ENCODE measurements around the gene IQCN. TPM values are rescaled to one million over a fixed set of nuclear protein-coding genes. Genes with fewer than 3 reads are reported as not detected.

The IQCN gene
- total RNA-seq, 2 donors from 2014 or later, result 4.1 to 19.5 TPM

DNA sequence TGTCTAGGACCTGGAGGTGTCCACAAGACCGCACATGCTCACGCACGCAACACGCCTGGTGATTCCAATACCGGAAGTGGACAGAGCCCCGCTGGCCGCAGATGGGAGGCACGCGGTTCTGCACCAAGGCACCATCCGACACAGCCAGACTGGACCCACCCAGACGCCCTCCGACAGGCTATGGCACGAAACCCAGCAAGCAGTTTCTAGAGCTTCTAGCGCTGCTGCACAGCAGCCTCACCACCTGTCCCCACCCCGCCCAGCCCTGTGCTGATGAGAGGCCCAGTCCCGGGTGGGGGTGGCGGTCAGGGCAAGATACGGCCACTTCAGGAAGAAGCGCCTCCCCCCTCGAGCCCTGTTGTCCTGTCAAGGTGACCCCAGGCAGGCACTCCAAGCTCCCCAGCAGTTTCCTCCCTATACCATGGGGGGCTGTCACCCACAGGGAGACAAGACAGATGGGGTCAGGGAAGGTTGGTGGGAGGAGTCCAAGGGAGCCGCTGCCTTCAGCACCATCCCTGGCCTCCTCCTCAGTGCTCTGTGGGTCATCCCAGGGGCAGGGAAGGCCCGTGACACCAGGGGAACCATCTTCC lies 37.3 kb upstream of the IQCN start:
- 96% methylated on average over 22 of the region's 22 CpGs for WGBS
- intact Hi-C loops (cut with DNase I), result no loop called here
- DNase-seq (ENCODE audit: low spot score), result no peak
- no peaks in the 10 kb centered on the region for H3K4me1 ChIP-seq (replicated peaks)
- no peak overlapping the region for H3K27ac ChIP-seq
- no peaks in the 10 kb centered on the region for H3K9me3 ChIP-seq
- H3K27me3 ChIP-seq (replicated peaks; ENCODE audit: insufficient read depth), result no peaks in the 10 kb centered on the region
- no peak for TF ChIP-seq POLR2A (IDR thresholded peaks at IDR 0.05)
- TF ChIP-seq, protein P1, sequence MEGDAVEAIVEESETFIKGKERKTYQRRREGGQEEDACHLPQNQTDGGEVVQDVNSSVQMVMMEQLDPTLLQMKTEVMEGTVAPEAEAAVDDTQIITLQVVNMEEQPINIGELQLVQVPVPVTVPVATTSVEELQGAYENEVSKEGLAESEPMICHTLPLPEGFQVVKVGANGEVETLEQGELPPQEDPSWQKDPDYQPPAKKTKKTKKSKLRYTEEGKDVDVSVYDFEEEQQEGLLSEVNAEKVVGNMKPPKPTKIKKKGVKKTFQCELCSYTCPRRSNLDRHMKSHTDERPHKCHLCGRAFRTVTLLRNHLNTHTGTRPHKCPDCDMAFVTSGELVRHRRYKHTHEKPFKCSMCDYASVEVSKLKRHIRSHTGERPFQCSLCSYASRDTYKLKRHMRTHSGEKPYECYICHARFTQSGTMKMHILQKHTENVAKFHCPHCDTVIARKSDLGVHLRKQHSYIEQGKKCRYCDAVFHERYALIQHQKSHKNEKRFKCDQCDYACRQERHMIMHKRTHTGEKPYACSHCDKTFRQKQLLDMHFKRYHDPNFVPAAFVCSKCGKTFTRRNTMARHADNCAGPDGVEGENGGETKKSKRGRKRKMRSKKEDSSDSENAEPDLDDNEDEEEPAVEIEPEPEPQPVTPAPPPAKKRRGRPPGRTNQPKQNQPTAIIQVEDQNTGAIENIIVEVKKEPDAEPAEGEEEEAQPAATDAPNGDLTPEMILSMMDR (IDR thresholded peaks at IDR 0.05), result no peak
- no peak for TF ChIP-seq POLR2AphosphoS5 (IDR thresholded peaks at IDR 0.05)
- no peak overlapping the region for H3K4me3 ChIP-seq
- H3K36me3 ChIP-seq, result peaks cover 0 to 18% of the 10 kb centered on the region in 2 donors

DNA sequence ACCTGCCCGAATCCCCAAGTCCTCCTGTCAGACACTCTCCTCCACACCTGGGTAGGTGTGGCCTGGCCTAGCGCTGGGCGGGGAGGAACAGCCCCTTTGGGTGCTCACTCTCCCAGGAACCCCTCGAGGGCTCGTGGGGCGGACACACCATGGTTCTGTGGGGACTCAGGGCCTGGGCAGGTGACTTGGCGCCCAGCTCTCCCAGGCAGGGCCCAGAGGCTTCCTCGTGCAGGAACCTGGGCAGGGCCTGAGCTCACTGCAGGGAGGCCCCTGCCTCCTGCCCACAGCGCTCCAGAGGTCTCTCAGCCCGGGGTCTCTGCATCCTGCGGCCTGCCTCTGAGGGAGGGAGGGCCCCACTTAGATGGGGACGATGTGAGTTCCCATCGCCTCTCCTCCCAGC lies 36.7 kb upstream of the IQCN start:
- WGBS, result 81% methylated on average over 11 of the region's 13 CpGs
- Histone ChIP-seq H3K4me1 (replicated peaks) (no peaks in the 10 kb centered on the region), H3K27me3 (replicated peaks; ENCODE audit: insufficient read depth) (no peaks in the 10 kb centered on the region), H3K27ac (no peak overlapping the region), H3K9me3 (no peaks in the 10 kb centered on the region), H3K4me3 (no peak overlapping the region), H3K36me3 (peaks cover 0 to 18% of the 10 kb centered on the region in 2 donors)
- TF ChIP-seq POLR2A (IDR thresholded peaks at IDR 0.05) (no peak), POLR2AphosphoS5 (IDR thresholded peaks at IDR 0.05) (no peak)
- TF ChIP-seq, protein P1 (IDR thresholded peaks at IDR 0.05), result no peak
- intact Hi-C loops (cut with DNase I), result no loop called here
- no peak for DNase-seq (ENCODE audit: low spot score)

DNA sequence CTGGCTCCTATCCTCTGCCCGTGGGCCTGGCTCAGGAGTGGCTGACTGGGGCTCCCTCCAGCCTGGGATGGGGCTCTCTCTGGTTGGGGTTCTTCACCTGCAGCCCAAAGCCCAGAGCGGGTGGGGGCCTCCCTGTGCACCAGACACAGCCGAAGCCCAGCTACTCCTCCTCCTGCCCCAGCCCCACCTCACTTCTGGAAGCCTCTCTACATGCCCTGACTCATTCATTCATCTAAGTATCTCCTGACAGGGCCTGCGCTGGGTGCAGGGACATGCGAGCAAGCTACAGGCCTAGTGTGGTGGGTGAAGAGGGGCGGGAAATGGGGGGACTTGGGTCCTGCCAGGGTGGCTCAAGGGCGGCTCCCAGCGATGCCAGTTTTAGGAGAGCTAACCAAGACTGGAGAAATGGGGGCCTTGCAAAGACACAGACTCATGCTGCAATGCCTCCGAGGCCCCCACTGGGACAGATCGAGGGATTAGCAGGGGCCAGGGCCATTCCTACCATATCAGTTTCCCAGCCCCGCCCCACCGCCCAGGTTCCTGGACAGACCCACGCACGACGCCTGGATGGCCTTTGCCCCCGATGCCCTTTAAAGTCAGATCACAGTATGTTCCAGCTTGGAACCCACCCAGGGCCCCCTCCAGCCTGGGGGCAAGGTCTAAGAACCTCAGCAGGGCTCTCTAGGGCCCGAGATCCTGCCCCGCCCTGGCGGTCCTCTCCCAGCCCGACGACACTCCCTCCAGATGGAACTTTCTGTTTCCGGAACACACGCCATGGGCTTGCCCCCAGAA lies 36.1 kb upstream of the IQCN start:
- WGBS, result 86% methylated on average over 22 of the region's 23 CpGs
- no peak for TF ChIP-seq POLR2A (IDR thresholded peaks at IDR 0.05)
- no peak for TF ChIP-seq POLR2AphosphoS5 (IDR thresholded peaks at IDR 0.05)
- TF ChIP-seq, protein P1 (IDR thresholded peaks at IDR 0.05), result no peak
- no peak for DNase-seq (ENCODE audit: low spot score)
- no peak overlapping the region for H3K27ac ChIP-seq
- no peaks in the 10 kb centered on the region for H3K9me3 ChIP-seq
- H3K36me3 ChIP-seq, result peaks cover 0 to 18% of the 10 kb centered on the region in 2 donors
- H3K27me3 ChIP-seq (replicated peaks; ENCODE audit: insufficient read depth), result no peaks in the 10 kb centered on the region
- no peaks in the 10 kb centered on the region for H3K4me1 ChIP-seq (replicated peaks)
- intact Hi-C loops (cut with DNase I), result no loop called here
- no peak overlapping the region for H3K4me3 ChIP-seq

DNA sequence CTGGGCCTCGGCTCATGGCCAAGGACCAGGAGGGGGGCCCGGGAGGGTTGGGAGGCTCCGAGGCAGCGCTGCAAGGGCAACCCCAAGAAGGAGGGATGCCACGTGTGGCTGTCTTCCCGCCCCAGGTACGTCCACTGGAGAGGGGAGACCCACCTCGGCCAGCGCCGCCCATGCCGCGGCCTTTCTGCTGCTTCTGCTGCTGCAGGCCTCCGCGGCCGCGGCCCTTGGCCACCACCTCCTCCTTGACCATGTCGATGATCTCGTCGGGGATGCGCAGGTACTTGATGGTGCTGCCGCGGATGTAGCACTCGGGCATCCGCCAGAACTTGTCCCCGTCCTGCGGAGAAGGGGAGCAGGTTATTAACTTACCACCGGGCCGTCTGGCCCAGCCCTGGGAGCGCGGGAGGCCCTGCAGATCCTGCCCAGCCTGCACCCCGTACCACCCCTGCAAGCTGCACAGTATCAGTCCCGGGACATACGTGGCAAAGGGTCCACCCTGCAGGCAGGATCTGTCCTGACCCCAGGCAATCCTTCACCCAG lies 35.3 kb upstream of the IQCN start:
- Histone ChIP-seq H3K4me3 (no peak overlapping the region), H3K36me3 (peaks cover 0 to 18% of the 10 kb centered on the region in 2 donors), H3K9me3 (no peaks in the 10 kb centered on the region), H3K27me3 (replicated peaks; ENCODE audit: insufficient read depth) (no peaks in the 10 kb centered on the region), H3K4me1 (replicated peaks) (peaks cover 5% of the 10 kb centered on the region), H3K27ac (no peak overlapping the region)
- TF ChIP-seq, protein P1 (IDR thresholded peaks at IDR 0.05), result no peak
- no peak for TF ChIP-seq POLR2AphosphoS5 (IDR thresholded peaks at IDR 0.05)
- TF ChIP-seq POLR2A (IDR thresholded peaks at IDR 0.05), result no peak
- no peak for DNase-seq (ENCODE audit: low spot score)
- WGBS, result 90% methylated on average over 27 of the region's 33 CpGs
- intact Hi-C loops (cut with DNase I), result no loop called here

All from prostate gland (tissue), 2 donors.